ENCODE measurements around the gene FKBP5. TPM values are rescaled to one million over a fixed set of nuclear protein-coding genes. Genes with fewer than 3 reads are reported as not detected.

FKBP5 gene
- total RNA-seq, 1 donor from 2014 or later: 5.9 TPM

GRCh38 chr6:35550437-35550836 is 138.3 kb downstream of the FKBP5 start:
- DNase-seq (ENCODE audit: low spot score, unreplicated experiment): no peak
- Mint-ChIP-seq H3K27me3 (peaks cover 8% of the 10 kb centered on the region), H3K4me1 (ENCODE audit: low read depth) (no peaks in the 10 kb centered on the region), H3K4me3 (ENCODE audit: low read depth) (no peak overlapping the region), H3K27ac (no peak overlapping the region), H3K9me3 (ENCODE audit: low read depth) (peaks cover 4% of the 10 kb centered on the region), H3K36me3 (ENCODE audit: insufficient read depth) (peaks cover 2% of the 10 kb centered on the region)
- TF ChIP-seq CTCF (IDR thresholded peaks at IDR 0.05; ENCODE audit: unreplicated experiment): no peak

GRCh38 chr6:35547676-35548075 is 141.0 kb downstream of the FKBP5 start:
- no peaks in the 10 kb centered on the region for H3K4me1 Mint-ChIP-seq (ENCODE audit: low read depth)
- H3K27ac Mint-ChIP-seq: no peak overlapping the region
- no peak for DNase-seq (ENCODE audit: low spot score, unreplicated experiment)
- no peak for TF ChIP-seq CTCF (IDR thresholded peaks at IDR 0.05; ENCODE audit: unreplicated experiment)
- peaks cover 4% of the 10 kb centered on the region for H3K9me3 Mint-ChIP-seq (ENCODE audit: low read depth)
- H3K36me3 Mint-ChIP-seq (ENCODE audit: insufficient read depth): peaks cover 2% of the 10 kb centered on the region
- H3K4me3 Mint-ChIP-seq (ENCODE audit: low read depth): no peak overlapping the region
- H3K27me3 Mint-ChIP-seq: peaks cover 14% of the 10 kb centered on the region

- H3K36me3 Mint-ChIP-seq (ENCODE audit: insufficient read depth): no peaks in the 10 kb centered on the region
- no peak for TF ChIP-seq CTCF (IDR thresholded peaks at IDR 0.05; ENCODE audit: unreplicated experiment)
- peaks cover 5% of the 10 kb centered on the region for H3K9me3 Mint-ChIP-seq (ENCODE audit: low read depth)
- no peak for DNase-seq (ENCODE audit: low spot score, unreplicated experiment)
- H3K27me3 Mint-ChIP-seq: peaks cover 14% of the 10 kb centered on the region
- H3K4me3 Mint-ChIP-seq (ENCODE audit: low read depth): no peak overlapping the region
- H3K4me1 Mint-ChIP-seq (ENCODE audit: low read depth): no peaks in the 10 kb centered on the region
- H3K27ac Mint-ChIP-seq: no peak overlapping the region
Measured at GRCh38 chr6:35544769-35545361, 143.8 kb downstream of the FKBP5 start.

GRCh38 chr6:35543459-35544193 is 145.1 kb downstream of the FKBP5 start:
- TF ChIP-seq CTCF (IDR thresholded peaks at IDR 0.05; ENCODE audit: unreplicated experiment): no peak
- H3K27ac Mint-ChIP-seq: no peak overlapping the region
- peaks cover 14% of the 10 kb centered on the region for H3K27me3 Mint-ChIP-seq
- no peaks in the 10 kb centered on the region for H3K36me3 Mint-ChIP-seq (ENCODE audit: insufficient read depth)
- peaks cover 5% of the 10 kb centered on the region for H3K9me3 Mint-ChIP-seq (ENCODE audit: low read depth)
- DNase-seq (ENCODE audit: low spot score, unreplicated experiment): no peak
- H3K4me1 Mint-ChIP-seq (ENCODE audit: low read depth): no peaks in the 10 kb centered on the region
- no peak overlapping the region for H3K4me3 Mint-ChIP-seq (ENCODE audit: low read depth)

GRCh38 chr6:35541836-35542235 is 146.9 kb downstream of the FKBP5 start:
- no peak overlapping the region for H3K4me3 Mint-ChIP-seq (ENCODE audit: low read depth)
- H3K27me3 Mint-ChIP-seq: peaks cover 6% of the 10 kb centered on the region
- no peaks in the 10 kb centered on the region for H3K4me1 Mint-ChIP-seq (ENCODE audit: low read depth)
- DNase-seq (ENCODE audit: low spot score, unreplicated experiment): no peak
- no peak for TF ChIP-seq CTCF (IDR thresholded peaks at IDR 0.05; ENCODE audit: unreplicated experiment)
- H3K36me3 Mint-ChIP-seq (ENCODE audit: insufficient read depth): no peaks in the 10 kb centered on the region
- no peak overlapping the region for H3K27ac Mint-ChIP-seq
- peaks cover 5% of the 10 kb centered on the region for H3K9me3 Mint-ChIP-seq (ENCODE audit: low read depth)
